ENCODE measurements around the gene HAAO.
"Not testable (repeated sequence)": the region's sequence is repeated elsewhere in the genome, so short reads cannot be mapped to it uniquely, and the experiment has no call there.

Gene HAAO

DNA sequence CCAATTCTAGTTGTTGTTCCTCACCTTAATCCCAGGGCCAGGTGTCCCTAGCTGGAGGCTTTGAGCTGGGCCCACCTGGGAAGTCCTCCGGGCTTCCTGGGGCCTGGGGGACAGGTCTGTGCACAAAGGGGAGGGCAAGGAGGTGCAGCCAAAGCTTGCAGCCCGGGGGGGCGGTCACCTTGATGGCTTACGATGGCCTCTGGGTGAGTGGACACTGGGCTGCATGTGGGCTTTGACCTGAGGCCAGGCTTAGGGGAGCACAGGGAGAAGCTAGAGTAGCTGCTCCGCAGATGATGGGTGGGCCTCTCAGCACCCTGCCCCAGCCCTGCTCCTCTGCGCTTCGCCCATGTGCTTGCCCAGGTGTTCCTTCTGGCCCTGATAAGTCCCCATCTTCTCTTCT is 41.8 kb upstream of the HAAO start:
- TF ChIP-seq, protein P1, sequence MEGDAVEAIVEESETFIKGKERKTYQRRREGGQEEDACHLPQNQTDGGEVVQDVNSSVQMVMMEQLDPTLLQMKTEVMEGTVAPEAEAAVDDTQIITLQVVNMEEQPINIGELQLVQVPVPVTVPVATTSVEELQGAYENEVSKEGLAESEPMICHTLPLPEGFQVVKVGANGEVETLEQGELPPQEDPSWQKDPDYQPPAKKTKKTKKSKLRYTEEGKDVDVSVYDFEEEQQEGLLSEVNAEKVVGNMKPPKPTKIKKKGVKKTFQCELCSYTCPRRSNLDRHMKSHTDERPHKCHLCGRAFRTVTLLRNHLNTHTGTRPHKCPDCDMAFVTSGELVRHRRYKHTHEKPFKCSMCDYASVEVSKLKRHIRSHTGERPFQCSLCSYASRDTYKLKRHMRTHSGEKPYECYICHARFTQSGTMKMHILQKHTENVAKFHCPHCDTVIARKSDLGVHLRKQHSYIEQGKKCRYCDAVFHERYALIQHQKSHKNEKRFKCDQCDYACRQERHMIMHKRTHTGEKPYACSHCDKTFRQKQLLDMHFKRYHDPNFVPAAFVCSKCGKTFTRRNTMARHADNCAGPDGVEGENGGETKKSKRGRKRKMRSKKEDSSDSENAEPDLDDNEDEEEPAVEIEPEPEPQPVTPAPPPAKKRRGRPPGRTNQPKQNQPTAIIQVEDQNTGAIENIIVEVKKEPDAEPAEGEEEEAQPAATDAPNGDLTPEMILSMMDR (IDR thresholded peaks at IDR 0.05; ENCODE audit: low read depth, low read length, poor library complexity, severe bottlenecking): no peak
- no peak for TF ChIP-seq EZH2phosphoT487 (IDR thresholded peaks at IDR 0.05; ENCODE audit: borderline replicate concordance, low read length)
- no peaks in the 10 kb centered on the region for H3K36me3 ChIP-seq (ENCODE audit: control insufficient read depth, low read length)

DNA sequence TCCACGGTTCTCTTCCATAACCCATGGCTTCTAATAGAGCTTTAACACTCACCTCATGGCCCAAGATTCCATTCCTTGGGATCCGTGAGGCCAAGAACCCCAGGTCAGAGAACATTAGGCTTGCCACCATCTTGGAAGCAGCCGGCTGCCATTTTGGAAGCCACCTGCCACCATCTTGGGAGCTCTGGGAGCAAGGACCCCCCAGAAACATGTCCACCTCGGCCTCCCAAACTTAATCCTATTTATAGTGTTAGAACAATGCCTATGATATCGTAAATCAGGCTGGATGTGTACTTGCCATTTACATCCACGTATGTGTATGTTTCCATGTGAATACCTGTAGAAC is 39.9 kb upstream of the HAAO start:
- H3K79me2 ChIP-seq (ENCODE audit: control insufficient read depth, low read length): no peaks in the 10 kb centered on the region
- peaks cover 5% of the 10 kb centered on the region for H3K27me3 ChIP-seq (ENCODE audit: control insufficient read depth, low read length)
- no peak overlapping the region for H3K4me3 ChIP-seq (ENCODE audit: low read length)
- H4K20me1 ChIP-seq (ENCODE audit: control insufficient read depth, insufficient read depth, low read depth, low read length): no peaks in the 10 kb centered on the region
- TF ChIP-seq, protein P1 (IDR thresholded peaks at IDR 0.05; ENCODE audit: low read depth, low read length, poor library complexity, severe bottlenecking): no peak
- no peak for TF ChIP-seq EZH2phosphoT487 (IDR thresholded peaks at IDR 0.05; ENCODE audit: borderline replicate concordance, low read length)
- no peaks in the 10 kb centered on the region for H3K9me3 ChIP-seq (ENCODE audit: control insufficient read depth, insufficient read depth, low read length)
- no peak overlapping the region for H3K4me2 ChIP-seq (ENCODE audit: low read length)
- no peaks in the 10 kb centered on the region for H3K9me2 ChIP-seq (replicated peaks; ENCODE audit: control insufficient read depth, low read length)
- H3F3A ChIP-seq (ENCODE audit: control insufficient read depth, insufficient read depth): no peaks in the 10 kb centered on the region
- no peak overlapping the region for H3K27ac ChIP-seq (ENCODE audit: low read depth, low read length)
- H3K36me3 ChIP-seq (ENCODE audit: control insufficient read depth, low read length): no peaks in the 10 kb centered on the region
- H3K4me1 ChIP-seq (ENCODE audit: control insufficient read depth, low read length): peaks cover 5% of the 10 kb centered on the region

More for the DNA sequence above, 41.8 kb upstream of the HAAO start:
- H3K79me2 ChIP-seq (ENCODE audit: control insufficient read depth, low read length): no peaks in the 10 kb centered on the region
- H3K9me2 ChIP-seq (replicated peaks; ENCODE audit: control insufficient read depth, low read length): no peaks in the 10 kb centered on the region
- H3K27ac ChIP-seq (ENCODE audit: low read depth, low read length): no peak overlapping the region
- no peaks in the 10 kb centered on the region for H3K9me3 ChIP-seq (ENCODE audit: control insufficient read depth, insufficient read depth, low read length)
- H4K20me1 ChIP-seq (ENCODE audit: control insufficient read depth, insufficient read depth, low read depth, low read length): no peaks in the 10 kb centered on the region
- H3K27me3 ChIP-seq (ENCODE audit: control insufficient read depth, low read length): peaks cover 5% of the 10 kb centered on the region; the same call in 1 of the 2 replicates
- no peak overlapping the region for H3K4me2 ChIP-seq (ENCODE audit: low read length)
- no peaks in the 10 kb centered on the region for H3K4me1 ChIP-seq (ENCODE audit: control insufficient read depth, low read length)
- no peaks in the 10 kb centered on the region for H3F3A ChIP-seq (ENCODE audit: control insufficient read depth, insufficient read depth)
- no peak overlapping the region for H3K4me3 ChIP-seq (ENCODE audit: low read length)

DNA sequence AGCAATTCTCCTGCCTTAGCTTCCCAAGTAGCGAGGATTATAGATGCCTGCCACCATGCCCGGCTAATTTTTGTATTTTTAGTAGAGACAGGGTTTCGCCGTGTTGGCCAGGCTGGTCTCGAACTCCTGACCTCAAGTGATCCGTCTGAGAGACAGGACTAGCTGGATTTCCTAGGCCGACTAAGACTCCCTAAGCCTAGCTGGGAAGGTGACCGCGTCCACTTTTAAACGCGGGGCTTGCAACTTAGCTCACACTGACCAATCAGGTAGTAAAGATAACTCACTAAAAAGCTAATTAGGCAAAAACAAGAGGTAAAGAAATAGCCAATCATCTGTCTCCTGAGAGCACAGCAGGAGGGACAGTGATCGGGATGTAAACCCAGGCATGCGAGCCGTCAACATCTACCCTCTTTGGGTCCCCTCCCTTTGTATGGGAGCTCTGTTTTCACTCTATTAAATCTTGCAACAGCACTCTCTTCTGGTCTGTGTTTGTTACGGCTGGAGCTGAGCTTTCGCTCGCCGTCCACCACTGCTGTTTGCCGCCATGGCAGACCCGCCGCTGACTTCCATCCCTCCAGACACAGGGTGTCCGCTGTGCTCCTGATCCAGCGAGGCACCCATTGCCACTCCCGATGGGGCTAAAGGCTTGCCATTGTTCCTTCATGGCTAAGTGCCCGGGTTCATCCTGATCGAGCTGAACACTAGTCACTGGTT is 39.3 kb upstream of the HAAO start:
- H3K36me3 ChIP-seq (ENCODE audit: control insufficient read depth, low read length); H3K27ac ChIP-seq (ENCODE audit: low read depth, low read length); H3K9me2 ChIP-seq (replicated peaks; ENCODE audit: control insufficient read depth, low read length); H3K27me3 ChIP-seq (ENCODE audit: control insufficient read depth, low read length); H3K79me2 ChIP-seq (ENCODE audit: control insufficient read depth, low read length); H3K4me2 ChIP-seq (ENCODE audit: low read length); H3K9me3 ChIP-seq (ENCODE audit: control insufficient read depth, insufficient read depth, low read length); H3F3A ChIP-seq (ENCODE audit: control insufficient read depth, insufficient read depth); H4K20me1 ChIP-seq (ENCODE audit: control insufficient read depth, insufficient read depth, low read depth, low read length); H3K4me3 ChIP-seq (ENCODE audit: low read length); H3K4me1 ChIP-seq (ENCODE audit: control insufficient read depth, low read length): not testable (repeated sequence)

DNA sequence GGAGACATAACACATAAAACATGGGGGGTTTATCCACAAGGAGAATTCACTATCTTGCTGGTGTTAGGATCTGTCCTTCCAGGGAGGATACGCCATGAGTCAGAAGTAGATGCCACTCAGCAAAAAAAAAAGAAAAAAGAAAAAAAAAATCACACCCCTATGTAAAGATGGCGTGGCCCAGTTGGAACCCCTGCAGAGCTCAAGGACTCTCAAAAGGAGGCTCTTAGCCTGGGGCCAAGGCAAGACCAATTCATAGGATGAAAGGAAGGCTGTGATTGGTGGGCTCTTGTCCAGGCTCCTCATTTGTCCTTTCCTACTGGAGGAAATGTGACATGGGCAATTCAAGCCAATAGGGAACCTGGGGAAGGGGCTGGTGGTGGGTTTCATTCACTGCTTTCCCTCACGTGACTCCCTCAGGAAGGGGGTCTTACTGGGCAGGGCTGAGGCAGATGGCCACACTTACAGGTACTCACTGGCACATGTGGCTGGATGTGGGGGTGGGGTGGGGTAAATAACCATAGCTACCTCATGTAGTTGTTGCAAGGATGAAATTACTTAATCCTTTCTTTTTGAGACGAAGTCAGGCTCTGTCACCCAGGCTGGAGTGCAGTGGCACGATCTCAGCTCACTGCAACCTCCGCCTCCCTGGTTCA is 38.7 kb upstream of the HAAO start:
- no peaks in the 10 kb centered on the region for H4K20me1 ChIP-seq (ENCODE audit: control insufficient read depth, insufficient read depth, low read depth, low read length)
- no peaks in the 10 kb centered on the region for H3F3A ChIP-seq (ENCODE audit: control insufficient read depth, insufficient read depth)
- H3K9me2 ChIP-seq (replicated peaks; ENCODE audit: control insufficient read depth, low read length): no peaks in the 10 kb centered on the region
- H3K27me3 ChIP-seq (ENCODE audit: control insufficient read depth, low read length): peaks cover 5% of the 10 kb centered on the region
- H3K9me3 ChIP-seq (ENCODE audit: control insufficient read depth, insufficient read depth, low read length): no peaks in the 10 kb centered on the region
- no peak overlapping the region for H3K4me2 ChIP-seq (ENCODE audit: low read length)
- TF ChIP-seq EZH2phosphoT487 (IDR thresholded peaks at IDR 0.05; ENCODE audit: borderline replicate concordance, low read length): no peak
- TF ChIP-seq, protein P1 (IDR thresholded peaks at IDR 0.05; ENCODE audit: low read depth, low read length, poor library complexity, severe bottlenecking): no peak
- H3K27ac ChIP-seq (ENCODE audit: low read depth, low read length): no peak overlapping the region
- no peaks in the 10 kb centered on the region for H3K36me3 ChIP-seq (ENCODE audit: control insufficient read depth, low read length)
- H3K79me2 ChIP-seq (ENCODE audit: control insufficient read depth, low read length): no peaks in the 10 kb centered on the region
- H3K4me3 ChIP-seq (ENCODE audit: low read length): no peak overlapping the region
- H3K4me1 ChIP-seq (ENCODE audit: control insufficient read depth, low read length): peaks cover 5% of the 10 kb centered on the region
